ENCODE results near the gene CHIT1.
A peak's percentile ranks its signal among the peaks of the same experiment; 100 is the strongest.
"Not testable (repeated sequence)": the region's sequence is repeated elsewhere in the genome, so short reads cannot be mapped to it uniquely, and the experiment has no call there.

CHIT1 gene

DNA sequence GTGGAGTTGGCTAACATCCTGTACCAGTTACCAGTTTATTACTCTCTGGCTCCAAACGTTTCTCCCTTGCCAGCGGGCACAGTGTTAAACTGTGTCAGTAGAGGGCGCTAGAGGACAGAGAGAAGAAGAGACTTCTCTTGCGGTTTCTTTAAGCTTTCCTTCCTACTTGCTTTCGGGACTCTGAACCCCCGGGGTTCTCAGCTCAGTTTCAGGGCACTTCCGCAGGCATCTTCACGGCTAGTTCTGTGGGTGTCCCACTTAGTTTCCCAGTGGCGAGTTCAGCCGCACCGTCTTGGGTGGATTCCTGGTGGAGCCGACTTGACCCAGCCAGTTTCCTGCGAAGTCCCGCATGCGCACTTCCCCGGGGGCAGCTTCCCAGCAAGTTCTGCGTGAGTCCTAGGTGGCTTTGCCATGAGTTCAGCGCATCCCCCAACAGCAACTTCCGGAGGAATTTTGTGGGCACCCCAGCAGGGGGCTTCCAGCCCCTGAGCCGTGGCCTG lies 37.9 kb upstream of the CHIT1 start:
- peak overlapping the region; percentile 63 for H3K4me3 ChIP-seq (ENCODE audit: low read depth, low read length)
- DNase-seq (ENCODE audit: low read depth): peak; percentile 52

DNA sequence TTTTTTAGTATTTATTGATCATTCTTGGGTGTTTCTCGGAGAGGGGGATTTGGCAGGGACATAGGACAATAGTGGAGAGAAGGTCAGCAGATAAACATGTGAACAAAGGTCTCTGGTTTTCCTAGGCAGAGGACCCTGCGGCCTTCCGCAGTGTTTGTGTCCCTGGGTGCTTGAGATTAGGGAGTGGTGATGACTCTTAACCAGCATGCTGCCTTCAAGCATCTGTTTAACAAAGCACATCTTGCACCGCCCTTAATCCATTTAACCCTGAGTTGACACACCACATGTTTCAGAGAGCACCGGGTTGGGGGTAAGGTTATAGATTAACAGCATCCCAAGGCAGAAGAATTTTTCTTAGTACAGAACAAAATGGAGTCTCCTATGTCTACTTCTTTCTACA lies 36.7 kb upstream of the CHIT1 start:
- not testable (repeated sequence) for H3K4me3 ChIP-seq (ENCODE audit: low read depth, low read length); DNase-seq (ENCODE audit: low read depth)

DNA sequence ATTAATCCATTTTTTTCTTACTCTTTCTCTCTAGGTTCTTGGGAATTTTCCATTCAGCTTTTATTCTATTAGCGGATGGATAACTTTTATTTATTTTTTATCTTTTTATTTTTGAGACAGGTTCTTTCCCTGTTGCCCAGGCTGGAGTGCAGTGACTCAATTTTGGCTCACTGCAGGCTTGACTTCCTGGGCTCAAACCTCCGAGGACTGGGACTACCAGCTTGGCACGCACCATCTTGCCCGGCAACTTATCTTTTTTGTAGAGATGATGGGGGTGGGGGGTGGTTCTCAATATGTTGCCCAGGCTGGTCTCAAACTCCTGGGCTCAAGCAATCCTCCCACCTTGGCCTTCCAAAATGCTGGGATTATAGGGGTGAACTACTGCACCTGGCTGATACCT lies 36.1 kb upstream of the CHIT1 start:
- no peak for DNase-seq (ENCODE audit: low read depth)
- H3K4me3 ChIP-seq (ENCODE audit: low read depth, low read length): no peak overlapping the region

DNA sequence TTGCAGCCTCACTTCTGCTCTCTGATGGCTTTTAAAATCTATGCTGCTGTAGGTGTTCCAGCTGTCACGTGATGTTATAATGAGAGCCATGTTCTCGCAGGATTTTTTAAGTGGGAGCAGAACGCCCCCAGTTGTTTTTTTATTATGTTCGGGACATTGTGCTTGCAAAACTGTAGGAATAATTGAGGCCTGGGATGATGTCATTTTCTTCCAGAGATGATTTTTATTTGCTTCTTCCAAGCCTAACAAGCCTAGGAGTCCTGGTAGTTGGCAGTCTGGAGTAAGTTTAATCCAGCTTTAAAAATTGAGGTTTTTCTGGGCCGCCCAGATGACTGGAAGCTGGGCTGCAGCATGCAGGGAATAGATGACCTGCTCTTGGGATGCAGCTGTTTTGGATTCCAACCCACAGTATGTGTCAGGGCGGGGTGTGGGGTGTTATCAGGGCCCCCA lies 34.6 kb upstream of the CHIT1 start:
- H3K4me3 ChIP-seq (ENCODE audit: low read depth, low read length): no peak overlapping the region
- DNase-seq (ENCODE audit: low read depth): no peak

DNA sequence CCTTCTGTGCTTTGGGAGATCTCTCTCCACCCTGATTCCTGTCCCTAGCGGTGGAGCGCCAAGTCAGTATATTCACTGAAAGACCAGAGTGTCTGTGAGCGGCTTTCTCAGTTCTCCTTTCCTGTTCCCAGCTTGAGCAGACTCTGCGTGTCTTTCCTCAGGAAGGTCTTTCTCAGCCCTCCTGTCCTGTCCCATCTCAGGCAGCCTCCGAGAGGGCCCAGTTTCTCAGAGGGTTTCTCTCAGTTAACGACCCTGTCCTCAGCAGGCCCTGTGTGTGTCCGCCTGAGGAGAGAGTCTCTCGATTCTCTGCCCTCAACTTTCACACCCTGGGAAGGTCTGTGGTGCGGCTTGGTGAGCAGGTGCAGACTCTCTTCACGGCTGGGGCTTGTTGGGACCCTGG lies 34.0 kb upstream of the CHIT1 start:
- no peak overlapping the region for H3K4me3 ChIP-seq (ENCODE audit: low read depth, low read length)
- no peak for DNase-seq (ENCODE audit: low read depth)

DNA sequence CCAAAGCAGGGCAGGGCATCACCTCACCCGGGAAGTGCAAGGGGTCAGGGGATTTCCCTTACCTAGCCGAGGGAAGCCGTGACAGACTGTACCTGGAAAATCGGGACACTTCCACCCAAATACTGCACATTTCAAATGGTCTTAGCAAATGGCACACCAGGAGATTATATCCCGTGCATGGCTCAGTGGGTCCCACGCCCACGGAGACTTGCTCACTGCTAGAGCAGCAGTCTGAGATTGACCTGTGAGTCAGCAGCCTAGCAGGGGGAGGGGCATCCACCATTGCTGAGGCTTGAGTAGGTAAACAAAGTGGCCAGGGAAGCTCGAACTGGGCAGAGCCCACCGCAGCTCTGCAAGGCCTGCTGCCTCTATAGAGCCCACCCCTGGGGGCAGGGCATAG lies 27.2 kb upstream of the CHIT1 start:
- H3K4me3 ChIP-seq (ENCODE audit: low read depth, low read length); DNase-seq (ENCODE audit: low read depth): not testable (repeated sequence)

DNA sequence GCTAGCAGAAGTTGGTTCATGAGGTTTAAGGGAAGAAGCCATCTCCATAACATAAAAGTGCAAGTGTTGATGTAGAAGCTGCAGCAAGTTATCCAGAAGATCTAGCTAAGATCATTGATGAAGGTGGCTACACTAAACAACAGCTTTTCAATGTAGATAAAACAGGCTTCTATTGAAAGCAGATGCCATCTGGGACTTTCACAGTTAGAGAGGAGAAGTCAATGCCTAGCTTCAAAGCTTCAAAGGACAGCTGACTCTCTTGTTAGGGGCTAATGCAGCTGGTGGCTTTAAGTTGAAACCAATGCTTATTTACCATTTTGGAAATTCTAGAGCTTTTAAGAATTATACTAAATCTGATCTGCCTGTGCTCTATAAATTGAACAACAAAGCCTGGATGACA lies 25.3 kb upstream of the CHIT1 start:
- not testable (repeated sequence) for DNase-seq (ENCODE audit: low read depth); H3K4me3 ChIP-seq (ENCODE audit: low read depth, low read length)

DNA sequence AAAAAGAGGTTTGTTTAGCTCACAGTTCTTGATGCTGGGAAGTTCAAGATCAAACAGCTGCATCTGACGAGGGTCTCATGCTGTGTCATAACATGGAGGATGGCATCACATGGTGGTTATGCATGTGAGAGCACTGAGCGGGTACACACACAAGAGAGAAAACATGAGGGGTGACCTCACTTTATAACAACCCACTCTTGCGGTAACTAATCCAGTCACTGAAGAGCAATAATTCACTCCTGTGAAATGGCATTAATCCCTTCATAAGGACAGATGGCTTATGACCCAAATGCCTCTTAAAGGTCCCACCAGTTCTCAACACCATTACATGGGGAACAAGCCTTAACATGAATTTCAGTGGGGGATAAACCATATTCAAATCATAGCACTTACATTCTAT lies 23.2 kb upstream of the CHIT1 start:
- no peak overlapping the region for H3K4me3 ChIP-seq (ENCODE audit: low read depth, low read length)
- DNase-seq (ENCODE audit: low read depth): no peak

DNA sequence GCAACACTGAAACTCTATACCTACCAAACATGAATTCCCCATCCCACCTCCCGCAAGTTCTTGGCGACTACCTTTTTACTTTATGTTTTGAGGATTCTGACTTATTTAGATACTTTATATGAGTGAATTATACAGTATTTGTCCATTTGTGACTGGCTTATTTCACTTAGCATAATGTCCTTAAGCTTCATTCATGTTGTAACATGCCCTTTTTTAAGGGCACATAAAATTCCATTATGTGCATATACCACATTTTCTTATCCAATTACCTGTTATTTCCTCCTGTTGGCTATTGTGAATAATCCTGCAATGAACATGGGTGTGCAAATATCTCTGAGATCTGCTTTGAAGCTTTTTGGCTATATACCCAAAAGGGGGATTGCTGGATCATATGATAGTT lies 22.0 kb upstream of the CHIT1 start:
- DNase-seq (ENCODE audit: low read depth): no peak

DNA sequence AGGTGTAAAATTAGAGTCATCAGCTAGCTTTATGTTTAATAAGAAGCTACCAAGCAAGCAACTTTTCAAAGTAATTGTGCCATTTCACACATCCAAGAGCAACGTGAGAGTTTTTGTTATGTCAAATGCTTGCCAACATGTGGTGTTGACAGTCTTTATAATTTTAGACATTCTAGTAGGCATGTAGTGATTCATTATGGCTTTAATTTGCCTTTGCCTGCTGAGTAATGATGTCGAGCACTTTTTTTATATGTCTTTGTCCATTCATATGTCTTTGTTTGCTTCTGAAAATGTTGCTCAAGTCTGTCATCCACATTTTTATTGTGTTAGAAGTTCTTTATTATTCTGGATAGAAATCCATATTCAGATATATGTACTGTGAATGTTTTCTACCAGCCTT lies 21.4 kb upstream of the CHIT1 start:
- no peak overlapping the region for H3K4me3 ChIP-seq (ENCODE audit: low read depth, low read length)
- DNase-seq (ENCODE audit: low read depth): no peak

More for the DNA sequence above, 22.0 kb upstream of the CHIT1 start:
- no peak overlapping the region for H3K4me3 ChIP-seq (ENCODE audit: low read depth, low read length)

DNA sequence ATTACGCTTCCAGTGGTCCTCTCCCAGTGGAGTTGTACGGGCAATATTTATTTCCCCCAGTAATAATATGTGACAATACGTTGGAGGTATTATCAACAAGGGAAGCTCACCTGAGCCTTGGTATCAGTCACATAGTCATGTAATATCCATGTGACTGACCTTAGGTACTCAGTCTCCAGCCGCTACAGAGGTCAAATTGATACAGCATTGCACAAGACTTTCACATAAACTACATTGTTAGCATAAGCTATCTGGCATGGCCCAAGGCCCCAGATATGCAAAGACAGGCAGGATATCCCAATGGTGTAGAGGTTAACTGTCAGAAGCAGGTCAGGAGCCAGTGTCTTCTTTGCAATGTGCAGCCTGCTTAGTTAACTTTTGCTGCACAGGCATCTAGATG lies 15.3 kb upstream of the CHIT1 start:
- no peak for DNase-seq (ENCODE audit: low read depth)
- H3K4me3 ChIP-seq (ENCODE audit: low read depth, low read length): no peak overlapping the region

DNA sequence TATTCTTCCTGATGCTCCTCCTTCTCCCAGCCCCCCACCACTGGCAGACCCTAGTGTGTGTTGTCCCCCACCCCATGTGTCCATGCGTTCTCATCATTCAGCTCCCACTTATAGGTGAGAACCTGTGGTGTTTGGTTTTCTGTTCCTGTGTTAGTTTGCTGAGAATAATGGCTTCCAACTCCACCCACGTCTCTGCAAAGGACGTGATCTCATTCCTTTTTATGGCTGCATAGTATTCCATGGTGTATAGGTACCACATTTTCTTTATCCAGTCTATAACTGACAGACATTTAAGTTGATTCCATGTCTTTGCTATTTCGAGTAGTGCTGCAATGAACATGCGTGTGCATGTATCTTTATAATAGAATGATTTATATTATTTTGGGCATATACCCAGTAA lies 12.2 kb upstream of the CHIT1 start:
- H3K4me3 ChIP-seq (ENCODE audit: low read depth, low read length); DNase-seq (ENCODE audit: low read depth): not testable (repeated sequence)

DNA sequence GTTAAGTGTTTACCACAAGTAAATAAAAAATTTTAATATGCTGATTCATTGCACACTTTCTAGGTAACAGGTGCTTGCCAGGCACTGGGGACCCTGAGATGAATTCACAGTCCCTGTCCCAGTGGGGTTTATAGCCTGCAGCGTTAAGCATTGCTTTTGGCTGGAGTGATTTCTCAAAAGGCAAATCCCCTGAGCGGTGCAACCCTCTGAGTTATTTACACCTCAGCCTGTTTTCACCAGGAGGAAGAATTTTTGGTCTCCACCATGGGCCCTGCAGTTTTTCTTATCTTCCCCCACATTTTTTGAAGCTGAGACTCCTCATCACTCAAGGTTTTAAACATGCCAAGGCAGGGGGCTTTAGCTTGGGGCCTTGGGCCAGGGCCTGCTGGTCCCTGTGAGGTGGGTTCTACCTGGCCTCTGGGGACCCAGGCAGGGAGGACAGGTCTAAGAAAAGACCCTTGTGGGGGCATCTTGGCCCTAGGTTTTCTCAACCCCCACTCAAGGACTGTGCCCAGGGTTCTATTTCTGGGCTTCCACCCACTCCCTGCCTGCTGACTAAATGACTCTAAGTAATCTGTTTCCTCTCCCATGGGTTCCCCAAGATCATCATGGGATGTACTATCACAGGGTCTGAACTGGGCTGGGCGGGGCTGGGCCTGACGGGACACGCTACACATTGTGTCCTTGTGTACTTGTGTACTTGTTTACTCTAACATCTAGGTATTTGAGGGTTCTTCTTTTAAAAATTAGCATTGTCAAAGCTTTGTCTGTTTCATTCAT lies 10.2 kb upstream of the CHIT1 start:
- H3K4me3 ChIP-seq (ENCODE audit: low read depth, low read length): no peak overlapping the region
- DNase-seq (ENCODE audit: low read depth): no peak

DNA sequence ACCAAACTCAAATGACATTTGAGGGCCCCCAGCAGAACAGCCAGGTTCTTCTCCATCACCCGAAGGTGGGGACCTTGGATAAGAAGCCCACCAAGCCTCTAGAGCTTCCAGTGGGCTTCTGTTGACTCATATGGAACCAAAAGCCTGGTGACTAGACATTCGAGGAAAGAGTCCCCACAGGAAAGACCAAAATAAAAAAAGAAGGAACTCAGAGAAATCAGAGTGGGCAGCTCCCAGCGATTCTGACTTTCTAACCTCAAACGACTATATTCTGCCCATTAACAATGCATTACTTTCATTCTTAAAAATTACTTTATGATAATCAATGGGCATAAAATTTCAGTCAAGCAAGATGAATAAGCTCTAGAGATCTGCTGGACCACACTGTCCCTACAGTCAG lies 9.6 kb upstream of the CHIT1 start:
- no peak for DNase-seq (ENCODE audit: low read depth)

DNA sequence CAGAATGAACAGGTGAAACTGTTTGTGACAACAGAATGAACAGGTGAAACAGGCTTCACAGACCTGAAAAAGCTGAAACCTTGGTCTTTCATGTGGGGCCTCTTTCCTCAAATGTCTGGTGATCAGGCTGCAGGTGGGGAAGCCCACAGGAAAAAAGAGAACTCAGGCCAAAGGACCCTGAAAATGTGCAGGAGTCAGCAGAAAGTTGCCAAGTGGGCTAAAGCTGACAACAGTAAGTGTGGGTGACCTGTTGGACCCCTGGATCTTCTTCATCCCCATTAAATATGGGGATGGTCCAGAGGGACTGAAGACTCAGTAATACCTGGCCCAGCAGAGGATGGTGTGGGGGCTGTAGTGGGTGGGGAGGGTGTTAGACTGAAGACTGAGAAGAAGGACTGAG lies 9.1 kb upstream of the CHIT1 start:
- no peak overlapping the region for H3K4me3 ChIP-seq (ENCODE audit: low read depth, low read length)
- no peak for DNase-seq (ENCODE audit: low read depth)

More for the DNA sequence above, 9.6 kb upstream of the CHIT1 start:
- H3K4me3 ChIP-seq (ENCODE audit: low read depth, low read length): no peak overlapping the region

DNA sequence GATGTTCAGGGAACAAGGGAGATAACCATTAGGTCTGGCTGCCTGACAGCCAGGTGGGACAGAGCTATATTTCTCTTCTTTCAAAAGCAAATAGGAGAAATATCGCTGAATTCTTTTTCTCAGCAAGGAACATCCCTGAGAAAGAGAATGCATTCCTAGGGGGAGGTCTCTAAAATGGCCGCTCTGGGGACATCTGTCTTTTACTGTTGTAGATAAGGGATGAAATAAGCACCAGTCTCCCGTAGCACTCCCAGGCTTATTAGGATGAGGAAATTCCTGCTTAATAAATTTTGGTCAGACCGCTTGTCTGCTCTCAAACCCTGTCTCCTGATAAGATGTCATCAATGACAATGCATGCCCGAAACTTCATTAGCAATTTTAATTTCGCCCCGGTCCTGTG lies 5.4 kb upstream of the CHIT1 start:
- not testable (repeated sequence) for DNase-seq (ENCODE audit: low read depth); H3K4me3 ChIP-seq (ENCODE audit: low read depth, low read length)

DNA sequence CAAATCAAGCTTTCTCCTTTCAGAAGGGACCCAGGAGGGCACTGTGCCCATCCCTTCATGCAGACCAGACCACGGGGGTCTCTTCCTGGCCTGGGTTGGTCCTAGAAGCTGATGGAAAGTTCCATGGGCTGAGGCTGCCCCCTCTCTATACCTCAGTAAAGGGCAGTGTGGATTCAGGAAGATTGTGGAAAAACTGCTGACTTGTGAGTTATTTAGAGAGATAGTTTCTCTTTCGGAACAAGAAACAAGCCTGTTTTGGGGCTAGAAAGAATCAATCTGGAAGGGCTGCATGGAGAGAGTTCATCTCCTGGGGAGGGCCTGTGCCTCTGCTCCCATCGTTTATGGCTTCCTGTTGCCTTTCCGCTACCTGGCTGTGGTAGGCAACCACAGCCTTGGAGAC lies 803 bp downstream of the CHIT1 start:
- DNase-seq (ENCODE audit: low read depth): no peak
- no peak overlapping the region for H3K4me3 ChIP-seq (ENCODE audit: low read depth, low read length)

DNA sequence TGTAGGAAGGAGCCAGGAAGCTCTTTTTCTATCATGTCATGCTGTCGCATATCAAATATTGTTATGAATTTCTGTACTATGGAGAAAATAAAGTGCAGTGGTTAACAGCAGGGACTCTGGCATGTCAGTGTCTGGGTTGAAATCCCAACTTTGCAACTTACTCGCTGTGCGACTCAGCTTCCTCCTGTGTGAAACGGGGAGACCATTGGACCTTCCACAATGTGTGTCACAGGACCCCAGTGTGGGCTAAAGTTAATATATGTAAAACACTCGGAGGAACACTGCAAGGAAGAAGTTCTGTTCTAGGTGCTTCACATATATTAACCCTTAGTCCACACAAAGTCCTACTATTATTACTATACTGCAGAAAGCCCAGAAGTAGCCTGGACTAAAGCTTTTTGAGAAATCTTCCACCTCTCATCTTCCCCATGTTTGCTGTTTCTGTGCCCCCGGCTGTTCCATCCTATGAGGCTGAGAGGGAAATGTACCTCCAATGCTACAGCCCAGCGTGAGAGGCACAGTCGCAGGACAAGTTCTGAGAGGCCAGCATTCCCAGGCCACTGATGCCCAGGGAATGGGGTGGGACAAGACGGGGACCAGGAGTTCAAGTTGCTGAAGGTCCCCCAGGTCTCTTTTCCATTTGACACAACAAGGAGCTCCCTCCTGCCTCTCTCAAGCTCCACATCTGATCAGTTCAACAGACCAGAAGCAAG lies 1.9 kb downstream of the CHIT1 start:
- DNase-seq (ENCODE audit: low read depth): no peak
- no peak overlapping the region for H3K4me3 ChIP-seq (ENCODE audit: low read depth, low read length)

DNA sequence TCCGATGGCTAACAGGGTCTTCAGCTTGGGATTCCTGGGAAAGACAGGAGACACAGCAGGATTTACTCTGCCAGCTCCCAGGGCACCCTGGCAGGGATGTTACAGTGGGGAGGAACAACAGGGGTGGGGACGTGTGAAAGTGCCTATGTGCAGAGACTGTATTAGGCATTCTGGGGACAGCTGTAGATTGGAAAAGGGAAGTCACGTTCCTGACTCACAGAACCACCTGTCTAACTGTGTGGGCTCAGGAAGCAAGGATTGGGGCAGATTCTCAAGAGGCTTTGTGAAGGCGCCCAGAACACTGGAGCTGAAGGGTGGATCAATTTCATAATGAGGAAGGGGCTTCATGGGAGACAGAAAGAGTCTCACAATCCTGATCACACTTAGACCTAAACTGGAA lies 4.4 kb downstream of the CHIT1 start:
- DNase-seq (ENCODE audit: low read depth): no peak

DNA sequence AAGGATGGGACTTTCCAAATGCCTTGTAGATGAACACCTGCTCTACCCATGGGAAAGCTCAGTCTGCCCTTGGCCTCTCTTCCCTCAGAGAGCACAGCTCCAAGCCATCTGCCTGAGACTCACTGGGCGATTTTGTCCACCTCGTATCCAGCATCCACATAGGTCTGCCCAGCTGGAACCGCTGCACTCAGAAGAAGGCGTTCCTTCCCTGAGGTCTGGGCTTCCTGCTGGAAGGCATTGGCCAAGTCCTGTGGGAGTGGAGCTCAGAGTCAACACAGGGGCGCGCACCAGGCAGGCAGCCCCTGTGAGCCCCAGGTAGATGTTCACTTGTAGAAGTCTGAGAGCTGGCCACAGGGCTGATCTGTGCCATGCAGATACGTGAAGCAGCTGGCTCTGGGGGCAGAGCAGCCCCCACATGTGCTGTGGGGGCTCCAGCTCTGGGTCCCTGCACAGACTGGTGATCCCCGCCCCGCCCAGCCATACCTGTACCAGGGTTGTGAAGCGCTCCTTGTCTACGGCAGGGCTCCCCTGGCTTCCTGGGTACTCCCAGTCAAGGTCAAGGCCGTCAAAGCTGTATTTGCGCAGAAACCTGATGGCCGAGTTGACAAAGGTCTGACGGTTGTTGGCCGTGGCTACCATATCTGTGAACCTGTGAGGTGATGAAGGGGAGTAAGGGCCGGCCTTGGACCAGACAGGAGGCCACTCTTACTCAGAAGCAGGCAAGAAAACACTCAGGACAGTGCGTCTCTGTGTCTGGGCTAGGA lies 6.3 kb downstream of the CHIT1 start:
- no peak overlapping the region for H3K4me3 ChIP-seq (ENCODE audit: low read depth, low read length)
- DNase-seq (ENCODE audit: low read depth): no peak

More for the DNA sequence above, 4.4 kb downstream of the CHIT1 start:
- H3K4me3 ChIP-seq (ENCODE audit: low read depth, low read length): no peak overlapping the region

All from skeletal muscle cell (primary cell).